Mesenchymal stem cell (in vitro differentiated cells and primary cell): ENCODE data around the gene BAZ2B.

Experiments
- DNase-seq: peaks from one replicate; pipeline ENCODE4 v3.0.0-alpha.2; 2013
- H2AFZ ChIP-seq: one replicate; pipeline ENCODE4 v1.6.1; 2013; ENCODE audit warnings: low read depth, mild to moderate bottlenecking, control low read depth, inconsistent platforms, low read length, moderate library complexity
- H2AK5ac ChIP-seq: 2 replicates; pipeline ENCODE4 v1.6.1; 2013; ENCODE audit warnings: low read length, moderate library complexity, mild to moderate bottlenecking, inconsistent platforms; ENCODE audit not compliant: severe bottlenecking
- H2BK120ac ChIP-seq: one replicate; pipeline ENCODE4 v1.6.1; 2013; ENCODE audit warnings: low read depth, mild to moderate bottlenecking, inconsistent platforms, low read length, moderate library complexity
- H2BK12ac ChIP-seq, 2 experiments: one replicate each; pipeline ENCODE4 v1.6.1; 2013; ENCODE audit warnings: inconsistent platforms in 2 of 2, low read length in 2 of 2, mild to moderate bottlenecking in 2 of 2, moderate library complexity in 2 of 2, control low read depth in 1 of 2
- H2BK15ac ChIP-seq: one replicate; pipeline ENCODE4 v1.6.1; 2013; ENCODE audit warnings: mild to moderate bottlenecking, low read depth, inconsistent platforms; ENCODE audit not compliant: poor library complexity, severe bottlenecking
- H2BK5ac ChIP-seq: 2 replicates; pipeline ENCODE4 v1.6.1; 2013; ENCODE audit warnings: low read depth, mild to moderate bottlenecking, low read length, control low read depth, inconsistent platforms; ENCODE audit not compliant: poor library complexity, severe bottlenecking
- H3K14ac ChIP-seq, 2 experiments: one replicate each; pipeline ENCODE4 v1.6.1; 2013; ENCODE audit warnings: inconsistent platforms in 2 of 2, low read length in 2 of 2, control low read depth in 1 of 2, mild to moderate bottlenecking in 1 of 2, moderate library complexity in 1 of 2
- H3K18ac ChIP-seq, 2 experiments: one replicate each; pipeline ENCODE4 v1.6.1; 2013; ENCODE audit warnings: inconsistent platforms in 2 of 2, low read length in 2 of 2, control low read depth in 1 of 2, low read depth in 1 of 2, mild to moderate bottlenecking in 1 of 2
- H3K23ac ChIP-seq, 2 experiments: one replicate each; pipeline ENCODE4 v1.6.1; 2013; ENCODE audit warnings: inconsistent platforms in 2 of 2, low read length in 2 of 2, mild to moderate bottlenecking in 2 of 2, moderate library complexity in 2 of 2, control low read depth in 1 of 2
- H3K27ac ChIP-seq: 2 replicates; pipeline ENCODE4 v1.5.1; 2013; ENCODE audit warnings: mild to moderate bottlenecking, moderate library complexity, low read length, control low read depth, inconsistent platforms; ENCODE audit not compliant: poor library complexity, severe bottlenecking
- H3K27me3 ChIP-seq, 2 experiments: 2 replicates each; pipeline versions ENCODE4 v1.6.1 to v1.7.0; 2013; ENCODE audit warnings: low read length in 2 of 2, mild to moderate bottlenecking in 2 of 2, moderate library complexity in 2 of 2, control low read depth in 1 of 2, inconsistent platforms in 1 of 2; ENCODE audit not compliant: control insufficient read depth in 1 of 2, insufficient read depth in 1 of 2
- H3K36me3 ChIP-seq, 2 experiments: 2 replicates each; pipeline versions ENCODE4 v1.6.1 to v1.7.0; 2013; ENCODE audit warnings: low read length in 2 of 2, control low read depth in 1 of 2, inconsistent platforms in 1 of 2, low read depth in 1 of 2, mild to moderate bottlenecking in 1 of 2; ENCODE audit not compliant: insufficient read depth in 2 of 2, control insufficient read depth in 1 of 2
- H3K4ac ChIP-seq, 2 experiments: one replicate each; pipeline ENCODE4 v1.6.1; 2013; ENCODE audit warnings: inconsistent platforms in 2 of 2, low read length in 2 of 2, mild to moderate bottlenecking in 2 of 2, moderate library complexity in 2 of 2, control low read depth in 1 of 2, low read depth in 1 of 2
- H3K4me1 ChIP-seq: 2 replicates; pipeline ENCODE4 v1.6.1; 2013; ENCODE audit warnings: low read depth, low read length, control low read depth; ENCODE audit not compliant: control insufficient read depth, insufficient read depth
- H3K4me2 ChIP-seq: 2 replicates; pipeline ENCODE4 v1.6.1; 2013; ENCODE audit warnings: low read length, mild to moderate bottlenecking, inconsistent platforms; ENCODE audit not compliant: poor library complexity, severe bottlenecking
- H3K4me3 ChIP-seq, 2 experiments: 2 replicates each; pipeline versions ENCODE4 v1.5.1 to v1.7.0; 2013; ENCODE audit warnings: low read length in 2 of 2, mild to moderate bottlenecking in 2 of 2, control low read depth in 1 of 2, low read depth in 1 of 2; ENCODE audit not compliant: insufficient read depth in 1 of 2
- H3K79me1 ChIP-seq: replicated peaks from 2 replicates; pipeline ENCODE4 v1.6.1; 2013; ENCODE audit warnings: mild to moderate bottlenecking, control low read depth, low read length, inconsistent platforms; ENCODE audit not compliant: poor library complexity, severe bottlenecking
- H3K9ac ChIP-seq: 2 replicates; pipeline ENCODE4 v1.7.0; 2013; ENCODE audit warnings: mild to moderate bottlenecking, low read length, moderate library complexity
- H3K9me3 ChIP-seq: 2 replicates; pipeline ENCODE4 v1.7.0; 2013; ENCODE audit warnings: mild to moderate bottlenecking, low read length; ENCODE audit not compliant: control insufficient read depth
- H4K8ac ChIP-seq: one replicate; pipeline ENCODE4 v1.6.1; 2013; ENCODE audit warnings: inconsistent platforms, mild to moderate bottlenecking, low read length, moderate library complexity
- H4K91ac ChIP-seq: one replicate; pipeline ENCODE4 v1.6.1; 2013; ENCODE audit warnings: mild to moderate bottlenecking, low read length, inconsistent platforms
- WGBS: methylation state at CpG from one replicate; pipeline ENCODE4 v1.1.7; 2013; ENCODE audit warnings: mixed read lengths; 5-methylcytosine and 5-hydroxymethylcytosine counted together

Gene BAZ2B

GRCh38 chr2:159609811-159610549, 6.4 kb downstream of the BAZ2B start:
- Histone ChIP-seq H3K36me3 (no peaks in the 10 kb centered on the region), H2AFZ (no peak overlapping the region), H2BK120ac (no peak overlapping the region), H3K4me2 (no peak overlapping the region), H2BK5ac (no peak overlapping the region), H3K9ac (no peak overlapping the region), H3K18ac (no peak overlapping the region), H3K79me1 (peaks cover 1% of the 10 kb centered on the region), H3K27me3 (no peaks in the 10 kb centered on the region), H3K23ac (no peak overlapping the region), H2AK5ac (no peak overlapping the region), H2BK15ac (no peak overlapping the region), H3K4ac (no peak overlapping the region), H3K14ac (no peak overlapping the region), H4K8ac (no peak overlapping the region), H2BK12ac (no peak overlapping the region), H3K4me3 (no peak overlapping the region), H3K4me1 (peaks cover under 1% of the 10 kb centered on the region), H3K27ac (no peak overlapping the region), H4K91ac (no peak overlapping the region), H3K9me3 (no peaks in the 10 kb centered on the region)
- 66% methylated on average over 3 of the region's 4 CpGs for whole genome bisulfite sequencing
- DNase-seq: no peak

GRCh38 chr2:159608723-159609308, 7.5 kb downstream of the BAZ2B start:
- Histone ChIP-seq H2BK15ac (no peak overlapping the region), H3K27me3 (no peaks in the 10 kb centered on the region), H3K23ac (no peak overlapping the region), H3K14ac (no peak overlapping the region), H2BK5ac (no peak overlapping the region), H3K79me1 (peaks cover 3% of the 10 kb centered on the region), H2AFZ (no peak overlapping the region), H4K8ac (no peak overlapping the region), H4K91ac (no peak overlapping the region), H3K4ac (no peak overlapping the region), H3K27ac (no peak overlapping the region), H2AK5ac (no peak overlapping the region), H2BK12ac (no peak overlapping the region), H3K4me3 (no peak overlapping the region), H3K18ac (no peak overlapping the region), H3K4me1 (peaks cover 2% of the 10 kb centered on the region), H2BK120ac (no peak overlapping the region), H3K9me3 (no peaks in the 10 kb centered on the region), H3K36me3 (no peaks in the 10 kb centered on the region), H3K9ac (no peak overlapping the region), H3K4me2 (no peak overlapping the region)
- 88% methylated on average over 1 of the region's 1 CpG for WGBS
- no peak for DNase-seq

- no peak overlapping the region for H4K8ac ChIP-seq
- WGBS: over 99% methylated on average over 6 of the region's 6 CpGs
- no peak overlapping the region for H3K27ac ChIP-seq
- no peak overlapping the region for H3K23ac ChIP-seq
- H2BK12ac ChIP-seq: no peak overlapping the region
- H3K36me3 ChIP-seq: no peaks in the 10 kb centered on the region
- H3K9me3 ChIP-seq: no peaks in the 10 kb centered on the region
- no peak overlapping the region for H2BK5ac ChIP-seq
- no peaks in the 10 kb centered on the region for H3K27me3 ChIP-seq
- H2BK120ac ChIP-seq: no peak overlapping the region
- no peak overlapping the region for H3K4me2 ChIP-seq
- no peak overlapping the region for H3K14ac ChIP-seq
- H3K4me3 ChIP-seq: no peak overlapping the region
- H4K91ac ChIP-seq: no peak overlapping the region
- H3K4ac ChIP-seq: no peak overlapping the region
- H2BK15ac ChIP-seq: no peak overlapping the region
- H2AFZ ChIP-seq: no peak overlapping the region
- DNase-seq: no peak
- no peak overlapping the region for H3K18ac ChIP-seq
- H3K79me1 ChIP-seq: peaks cover 3% of the 10 kb centered on the region
- H2AK5ac ChIP-seq: no peak overlapping the region
- H3K9ac ChIP-seq: no peak overlapping the region
- H3K4me1 ChIP-seq: peaks cover 2% of the 10 kb centered on the region
Observed at GRCh38 chr2:159608108-159608507, 8.2 kb downstream of the BAZ2B start.

- H3K4ac ChIP-seq: no peak overlapping the region
- H3K9me3 ChIP-seq: no peaks in the 10 kb centered on the region
- H2BK120ac ChIP-seq: no peak overlapping the region
- no peak overlapping the region for H2BK12ac ChIP-seq
- no peak overlapping the region for H3K23ac ChIP-seq
- WGBS: 40% methylated on average over 1 of the region's 2 CpGs
- no peak overlapping the region for H2AK5ac ChIP-seq
- H3K4me3 ChIP-seq: no peak overlapping the region
- H3K79me1 ChIP-seq: peaks cover 3% of the 10 kb centered on the region
- H3K27ac ChIP-seq: no peak overlapping the region
- H2BK15ac ChIP-seq: no peak overlapping the region
- DNase-seq: peak; percentile 29
- peaks cover 2% of the 10 kb centered on the region for H3K4me1 ChIP-seq
- no peak overlapping the region for H2AFZ ChIP-seq
- no peak overlapping the region for H3K14ac ChIP-seq
- H4K91ac ChIP-seq: no peak overlapping the region
- H4K8ac ChIP-seq: no peak overlapping the region
- H3K27me3 ChIP-seq: no peaks in the 10 kb centered on the region
- no peak overlapping the region for H2BK5ac ChIP-seq
- no peaks in the 10 kb centered on the region for H3K36me3 ChIP-seq
- no peak overlapping the region for H3K4me2 ChIP-seq
- no peak overlapping the region for H3K18ac ChIP-seq
- no peak overlapping the region for H3K9ac ChIP-seq
Observed at GRCh38 chr2:159606287-159606686, 10.1 kb downstream of the BAZ2B start.
